ENCODE data around the gene FLG2.
"Not testable (repeated sequence)": the region's sequence is repeated elsewhere in the genome, so short reads cannot be mapped to it uniquely, and the experiment has no call there.

GRCh38 chr1:152309320-152309901 lies 50.4 kb downstream of the FLG2 start:
- not testable (repeated sequence) for TF ChIP-seq SMC3 (IDR thresholded peaks at IDR 0.05; ENCODE audit: low read depth, low read length); CHD1 (IDR thresholded peaks at IDR 0.05; ENCODE audit: low read depth, low read length); CTCF (conservative IDR thresholded peaks at IDR 0.05; ENCODE audit: low read depth, low read length); POLR2A (IDR thresholded peaks at IDR 0.05; ENCODE audit: low read depth, low read length); FOS (IDR thresholded peaks at IDR 0.05; ENCODE audit: low read depth, low read length); RAD21 (IDR thresholded peaks at IDR 0.05; ENCODE audit: low read length); MXI1 (IDR thresholded peaks at IDR 0.05; ENCODE audit: borderline replicate concordance, low read depth, low read length)
